ENCODE measurements around the gene C2CD4C.

The C2CD4C gene

GRCh38 chr19:456547-457110 is 47.7 kb upstream of the C2CD4C start:
- no peaks in the 10 kb centered on the region for H3K36me3 ChIP-seq (ENCODE audit: control insufficient read depth, low read length)
- no peaks in the 10 kb centered on the region for H3K9me2 ChIP-seq (replicated peaks; ENCODE audit: control insufficient read depth, low read length)
- no peak for TF ChIP-seq CTCF (IDR thresholded peaks at IDR 0.05; ENCODE audit: low read depth, low read length, poor library complexity, severe bottlenecking)
- no peak for TF ChIP-seq EZH2phosphoT487 (IDR thresholded peaks at IDR 0.05; ENCODE audit: borderline replicate concordance, low read length)
- H3K4me3 ChIP-seq (ENCODE audit: low read length): no peak overlapping the region
- H3K27me3 ChIP-seq (ENCODE audit: control insufficient read depth, low read length): no peaks in the 10 kb centered on the region
- H4K20me1 ChIP-seq (ENCODE audit: control insufficient read depth, insufficient read depth, low read depth, low read length): no peaks in the 10 kb centered on the region
- H3K4me2 ChIP-seq (ENCODE audit: low read length): no peak overlapping the region
- no peaks in the 10 kb centered on the region for H3F3A ChIP-seq (ENCODE audit: control insufficient read depth, insufficient read depth)
- H3K79me2 ChIP-seq (ENCODE audit: control insufficient read depth, low read length): no peaks in the 10 kb centered on the region
- H3K4me1 ChIP-seq (ENCODE audit: control insufficient read depth, low read length): no peaks in the 10 kb centered on the region
- H3K9me3 ChIP-seq (ENCODE audit: control insufficient read depth, insufficient read depth, low read length): peaks cover 42% of the 10 kb centered on the region
- no peak overlapping the region for H3K27ac ChIP-seq (ENCODE audit: low read depth, low read length)

GRCh38 chr19:455851-456546 is 47.1 kb upstream of the C2CD4C start:
- H4K20me1 ChIP-seq (ENCODE audit: control insufficient read depth, insufficient read depth, low read depth, low read length): no peaks in the 10 kb centered on the region
- H3K79me2 ChIP-seq (ENCODE audit: control insufficient read depth, low read length): no peaks in the 10 kb centered on the region
- no peaks in the 10 kb centered on the region for H3K9me2 ChIP-seq (replicated peaks; ENCODE audit: control insufficient read depth, low read length)
- no peaks in the 10 kb centered on the region for H3K4me1 ChIP-seq (ENCODE audit: control insufficient read depth, low read length)
- no peaks in the 10 kb centered on the region for H3K36me3 ChIP-seq (ENCODE audit: control insufficient read depth, low read length)
- no peak for TF ChIP-seq CTCF (IDR thresholded peaks at IDR 0.05; ENCODE audit: low read depth, low read length, poor library complexity, severe bottlenecking)
- H3K27me3 ChIP-seq (ENCODE audit: control insufficient read depth, low read length): no peaks in the 10 kb centered on the region
- peaks cover 5% of the 10 kb centered on the region; the same call in 1 of the 2 replicates for H3F3A ChIP-seq (ENCODE audit: control insufficient read depth, insufficient read depth)
- no peak overlapping the region for H3K4me2 ChIP-seq (ENCODE audit: low read length)
- peaks cover 47% of the 10 kb centered on the region for H3K9me3 ChIP-seq (ENCODE audit: control insufficient read depth, insufficient read depth, low read length)
- H3K4me3 ChIP-seq (ENCODE audit: low read length): no peak overlapping the region
- no peak overlapping the region for H3K27ac ChIP-seq (ENCODE audit: low read depth, low read length)

GRCh38 chr19:455031-455705 is 46.2 kb upstream of the C2CD4C start:
- H3K4me1 ChIP-seq (ENCODE audit: control insufficient read depth, low read length): no peaks in the 10 kb centered on the region
- H3K27me3 ChIP-seq (ENCODE audit: control insufficient read depth, low read length): no peaks in the 10 kb centered on the region
- no peaks in the 10 kb centered on the region for H3K36me3 ChIP-seq (ENCODE audit: control insufficient read depth, low read length)
- no peak overlapping the region for H3K4me3 ChIP-seq (ENCODE audit: low read length)
- no peak overlapping the region for H3K4me2 ChIP-seq (ENCODE audit: low read length)
- peaks cover 10% of the 10 kb centered on the region; the same call in 1 of the 2 replicates for H3F3A ChIP-seq (ENCODE audit: control insufficient read depth, insufficient read depth)
- no peak overlapping the region for H3K27ac ChIP-seq (ENCODE audit: low read depth, low read length)
- H3K9me2 ChIP-seq (replicated peaks; ENCODE audit: control insufficient read depth, low read length): no peaks in the 10 kb centered on the region
- no peaks in the 10 kb centered on the region for H4K20me1 ChIP-seq (ENCODE audit: control insufficient read depth, insufficient read depth, low read depth, low read length)
- H3K9me3 ChIP-seq (ENCODE audit: control insufficient read depth, insufficient read depth, low read length): peaks cover 55% of the 10 kb centered on the region
- TF ChIP-seq CTCF (IDR thresholded peaks at IDR 0.05; ENCODE audit: low read depth, low read length, poor library complexity, severe bottlenecking) (no peak), EZH2phosphoT487 (IDR thresholded peaks at IDR 0.05; ENCODE audit: borderline replicate concordance, low read length) (no peak)
- no peaks in the 10 kb centered on the region for H3K79me2 ChIP-seq (ENCODE audit: control insufficient read depth, low read length)
